Astrocyte (in vitro differentiated cells and primary cell): Measurements from ENCODE around the gene ALOX15. TPM values are rescaled to one million over a fixed set of nuclear protein-coding genes. Genes with fewer than 3 reads are reported as not detected.

ENCODE experiments used
- DNase-seq: peaks from one replicate; pipeline ENCODE4 v3.0.0-alpha.2; 2010; ENCODE audit warnings: low read depth
- FAIRE-seq: peaks from 2 replicates; lab custom pipeline; 2011; peaks lifted over from hg19 to GRCh38; lab: Jason Lieb, UNC
- H2AFZ ChIP-seq: 2 replicates; pipeline ENCODE4 v1.6.0; 2012; ENCODE audit warnings: low read depth, low read length, inconsistent platforms
- H3K27ac ChIP-seq: 2 replicates; pipeline ENCODE4 v1.5.1; 2011; ENCODE audit warnings: low read depth, low read length, inconsistent platforms
- H3K27me3 ChIP-seq: 2 replicates; pipeline ENCODE4 v1.6.0; 2011; ENCODE audit warnings: low read length, inconsistent platforms; ENCODE audit not compliant: insufficient read depth
- H3K36me3 ChIP-seq: 2 replicates; pipeline ENCODE4 v1.5.1; 2011; ENCODE audit warnings: low read length, inconsistent platforms; ENCODE audit not compliant: insufficient read depth
- H3K4me1 ChIP-seq: 2 replicates; pipeline ENCODE4 v1.5.1; 2011; ENCODE audit warnings: low read length, inconsistent platforms; ENCODE audit not compliant: insufficient read depth
- H3K4me2 ChIP-seq: 2 replicates; pipeline ENCODE4 v1.6.0; 2012; ENCODE audit warnings: low read length, inconsistent platforms
- H3K4me3 ChIP-seq: 2 replicates; pipeline ENCODE4 v1.5.1; 2011; ENCODE audit warnings: low read depth, mild to moderate bottlenecking, low read length, inconsistent platforms; ENCODE audit not compliant: insufficient read depth
- H3K79me2 ChIP-seq: 2 replicates; pipeline ENCODE4 v1.6.0; 2012; ENCODE audit warnings: mild to moderate bottlenecking, low read length, inconsistent platforms; ENCODE audit not compliant: insufficient read depth
- H3K9ac ChIP-seq: 2 replicates; pipeline ENCODE4 v1.6.0; 2012; ENCODE audit warnings: mild to moderate bottlenecking, low read length, inconsistent platforms
- H3K9me3 ChIP-seq: 2 replicates; pipeline ENCODE4 v1.5.1; 2012; ENCODE audit warnings: low read depth, mild to moderate bottlenecking, low read length, inconsistent platforms; ENCODE audit not compliant: insufficient read depth
- H4K20me1 ChIP-seq: 2 replicates; pipeline ENCODE4 v1.6.0; 2012; ENCODE audit warnings: low read length, inconsistent platforms; ENCODE audit not compliant: insufficient read depth
- H3K27ac Mint-ChIP-seq: one replicate; pipeline ENCODE4 v1.8.0; 2021; ENCODE audit warnings: mild to moderate bottlenecking, mixed read lengths; ENCODE audit not compliant: unreplicated experiment
- H3K27me3 Mint-ChIP-seq: one replicate; pipeline ENCODE4 v1.8.0; 2021; ENCODE audit warnings: low read depth, mixed read lengths; ENCODE audit not compliant: unreplicated experiment
- H3K36me3 Mint-ChIP-seq: one replicate; pipeline ENCODE4 v1.8.0; 2021; ENCODE audit warnings: low read depth, mixed read lengths; ENCODE audit not compliant: unreplicated experiment
- H3K4me1 Mint-ChIP-seq: one replicate; pipeline ENCODE4 v1.8.0; 2021; ENCODE audit warnings: low read depth, mixed read lengths; ENCODE audit not compliant: unreplicated experiment
- H3K4me3 Mint-ChIP-seq: one replicate; pipeline ENCODE4 v1.8.0; 2021; ENCODE audit warnings: mild to moderate bottlenecking, moderate library complexity, mixed read lengths; ENCODE audit not compliant: unreplicated experiment
- H3K9me3 Mint-ChIP-seq: one replicate; pipeline ENCODE4 v1.8.0; 2021; ENCODE audit warnings: mild to moderate bottlenecking, mixed read lengths; ENCODE audit not compliant: unreplicated experiment
- CTCF ChIP-seq: IDR thresholded peaks from 2 replicates; pipeline ENCODE4 v1.5.1; 2011; ENCODE audit warnings: low read depth, mild to moderate bottlenecking, inconsistent platforms, low read length, moderate library complexity; ENCODE audit not compliant: insufficient read depth
- EZH2 ChIP-seq: IDR thresholded peaks from 2 replicates; pipeline ENCODE4 v1.6.1; 2012; ENCODE audit warnings: mild to moderate bottlenecking, low read length, inconsistent platforms; ENCODE audit not compliant: insufficient read depth
- total RNA-seq: library from RNA; stranded (reverse); gene quantifications from 2 replicates; pipeline ENCODE4 v1.2.1, GENCODE V29; 2021

ALOX15 gene
- total RNA-seq, 1 donor from 2014 or later, result 0.07 TPM

GRCh38 chr17:4633643-4634042, 7.8 kb downstream of the ALOX15 start:
- H3K4me1 ChIP-seq, result no peaks in the 10 kb centered on the region
- Mint-ChIP-seq H3K36me3 (no peaks in the 10 kb centered on the region), H3K4me3 (no peak overlapping the region), H3K4me1 (peaks cover 8% of the 10 kb centered on the region), H3K27me3 (peaks cover 51% of the 10 kb centered on the region), H3K27ac (no peak overlapping the region), H3K9me3 (no peaks in the 10 kb centered on the region)
- H3K27ac ChIP-seq, result no peak overlapping the region
- H2AFZ ChIP-seq, result no peak overlapping the region
- no peaks in the 10 kb centered on the region for H4K20me1 ChIP-seq
- H3K9me3 ChIP-seq, result no peaks in the 10 kb centered on the region
- no peak for DNase-seq
- no peak overlapping the region for H3K9ac ChIP-seq
- TF ChIP-seq CTCF (no peak), EZH2 (no peak)
- FAIRE-seq, result no peak
- H3K27me3 ChIP-seq, result peaks cover 33% of the 10 kb centered on the region
- H3K79me2 ChIP-seq, result no peaks in the 10 kb centered on the region
- no peaks in the 10 kb centered on the region for H3K36me3 ChIP-seq
- no peak overlapping the region for H3K4me2 ChIP-seq
- no peak overlapping the region for H3K4me3 ChIP-seq

GRCh38 chr17:4632581-4632920, 8.9 kb downstream of the ALOX15 start:
- H3K27ac Mint-ChIP-seq, result no peak overlapping the region
- FAIRE-seq (no peak), DNase-seq (no peak)
- no peaks in the 10 kb centered on the region for H3K36me3 Mint-ChIP-seq
- Histone ChIP-seq H3K79me2 (no peaks in the 10 kb centered on the region), H3K4me3 (no peak overlapping the region), H3K4me1 (no peaks in the 10 kb centered on the region), H3K36me3 (no peaks in the 10 kb centered on the region), H2AFZ (no peak overlapping the region), H3K9ac (no peak overlapping the region), H3K9me3 (no peaks in the 10 kb centered on the region), H3K4me2 (peak overlapping the region; percentile 4), H4K20me1 (no peaks in the 10 kb centered on the region), H3K27me3 (peaks cover 31% of the 10 kb centered on the region), H3K27ac (no peak overlapping the region)
- peaks cover 44% of the 10 kb centered on the region for H3K27me3 Mint-ChIP-seq
- H3K4me1 Mint-ChIP-seq, result peaks cover 8% of the 10 kb centered on the region
- no peak overlapping the region for H3K4me3 Mint-ChIP-seq
- no peaks in the 10 kb centered on the region for H3K9me3 Mint-ChIP-seq
- TF ChIP-seq CTCF, result no peak

GRCh38 chr17:4631836-4632580, 9.5 kb downstream of the ALOX15 start:
- H3K9ac ChIP-seq, result no peak overlapping the region
- H3K9me3 ChIP-seq, result no peaks in the 10 kb centered on the region
- Mint-ChIP-seq H3K4me3 (no peak overlapping the region), H3K27me3 (peaks cover 47% of the 10 kb centered on the region), H3K36me3 (no peaks in the 10 kb centered on the region), H3K9me3 (no peaks in the 10 kb centered on the region), H3K27ac (no peak overlapping the region), H3K4me1 (peaks cover 8% of the 10 kb centered on the region)
- H3K4me3 ChIP-seq, result no peak overlapping the region
- no peaks in the 10 kb centered on the region for H4K20me1 ChIP-seq
- H2AFZ ChIP-seq, result no peak overlapping the region
- no peaks in the 10 kb centered on the region for H3K36me3 ChIP-seq
- H3K4me1 ChIP-seq, result no peaks in the 10 kb centered on the region
- H3K4me2 ChIP-seq, result peak overlapping the region; percentile 4
- H3K27ac ChIP-seq, result no peak overlapping the region
- FAIRE-seq (no peak), DNase-seq (peak; percentile 15)
- H3K27me3 ChIP-seq, result peaks cover 25% of the 10 kb centered on the region
- TF ChIP-seq EZH2, result no peak
- no peak for TF ChIP-seq CTCF
- H3K79me2 ChIP-seq, result no peaks in the 10 kb centered on the region
